K562 (cell line): ENCODE data around the gene AFG1L. TPM values are rescaled to one million over a fixed set of nuclear protein-coding genes. Genes with fewer than 3 reads are reported as not detected.

Source experiments
- ESRRB ChIP-seq: fragments of 250-450 bp; sonication (Bioruptor Pico); IDR thresholded peaks from 2 replicates; pipeline ENCODE4 v1.5.0; 2020; ENCODE audit warnings: mild to moderate bottlenecking, moderate library complexity, borderline replicate concordance
- HMG20A ChIP-seq: fragments of 450-650 bp; formaldehyde crosslinking; conservative IDR thresholded peaks from 2 replicates; pipeline ENCODE4 v1.4.0; 2020; ENCODE audit warnings: mild to moderate bottlenecking, mixed read lengths
- HNRNPL ChIP-seq: fragments of 200-400 bp; formaldehyde crosslinking; IDR thresholded peaks from 2 replicates; pipeline ENCODE4 v1.6.1; 2017; ENCODE audit warnings: low read depth, mild to moderate bottlenecking, low read length
- NELFE ChIP-seq: IDR thresholded peaks from 2 replicates; pipeline ENCODE4 v1.6.1; 2011; ENCODE audit warnings: mild to moderate bottlenecking; ENCODE audit not compliant: insufficient read depth, insufficient read length
- NFIC ChIP-seq: fragments of 450-650 bp; IDR thresholded peaks from 2 replicates; pipeline ENCODE4 v1.6.1; 2017; ENCODE audit warnings: mild to moderate bottlenecking, inconsistent platforms
- PCBP2 ChIP-seq: fragments of 200-400 bp; formaldehyde crosslinking; IDR thresholded peaks from 2 replicates; pipeline ENCODE4 v1.6.1; 2018; ENCODE audit warnings: low read length, low read depth, mild to moderate bottlenecking, moderate library complexity; ENCODE audit not compliant: poor library complexity, severe bottlenecking
- RBM25 ChIP-seq: fragments of 200-400 bp; formaldehyde crosslinking; IDR thresholded peaks from 2 replicates; pipeline ENCODE4 v1.6.1; 2018; ENCODE audit warnings: low read length, low read depth, moderate library complexity; ENCODE audit not compliant: severe bottlenecking
- SIRT6 ChIP-seq: IDR thresholded peaks from one replicate; pipeline ENCODE4 v1.6.1; 2012; ENCODE audit warnings: low read depth, mild to moderate bottlenecking, control low read depth, inconsistent platforms, low read length, moderate library complexity
- TAL1 ChIP-seq: fragments of 450-650 bp; IDR thresholded peaks from 2 replicates; pipeline ENCODE4 v1.6.1; 2016; ENCODE audit warnings: mild to moderate bottlenecking
- TOE1 ChIP-seq, 2 experiments: fragments of 450-650 bp in 1 of 2; sonication (generic) in 1 of 2; formaldehyde crosslinking in 1 of 2; IDR thresholded peaks; 2 replicates each; pipeline versions ENCODE4 v1.7.1 to v1.8.0; 2016 to 2022; ENCODE audit warnings: borderline replicate concordance in 2 of 2, mild to moderate bottlenecking in 2 of 2, antibody characterized with exemption in 1 of 2, inconsistent platforms in 1 of 2, low read depth in 1 of 2, missing genetic modification reagents in 1 of 2, moderate library complexity in 1 of 2
- ZBTB8A ChIP-seq: fragments of 450-650 bp; IDR thresholded peaks from 2 replicates; pipeline ENCODE4 v1.6.1; 2018; ENCODE audit warnings: mild to moderate bottlenecking, moderate library complexity; ENCODE audit not compliant: partially characterized antibody
- ZC3H11A ChIP-seq: IDR thresholded peaks from 2 replicates; pipeline ENCODE4 v1.6.1; 2012; ENCODE audit warnings: low read depth, low read length, improper control_type of control experiment
- ZNF561 ChIP-seq: fragments of 450-650 bp; formaldehyde crosslinking; conservative IDR thresholded peaks from 2 replicates; pipeline ENCODE4 v1.4.0; 2020; ENCODE audit warnings: mild to moderate bottlenecking, moderate library complexity
- ZNF668 ChIP-seq: fragments of 250-450 bp; sonication (Bioruptor Pico); IDR thresholded peaks from 2 replicates; pipeline ENCODE4 v1.8.0; 2022; ENCODE audit warnings: mild to moderate bottlenecking, inconsistent platforms
- polyA plus RNA-seq, 8 experiments: library from polyadenylated mRNA; depleted of rRNA in 4 of 8; stranded (reverse) in 5 of 8; unstranded in 3 of 8; fragments of >200 nt; fragmentation: Nextera tagmentation in 2 of 8; fragmentation: Illumina TruSeq in 1 of 8; extraction: Ambion mirVana in 2 of 8; extraction: Trizol in 1 of 8; gene quantifications; 2 replicates each; pipeline versions ENCODE4 v1.2.1 to v1.2.3, GENCODE V29; 2011 to 2014; ENCODE audit warnings: inconsistent platforms in 1 of 8, missing spikeins in 1 of 8
- total RNA-seq, 7 experiments: library from RNA; depleted of rRNA in 6 of 7; stranded (reverse); fragments of >200 nt in 6 of 7; fragmentation: Illumina TruSeq in 2 of 7; extraction: Trizol in 2 of 7; gene quantifications; 2 replicates each; pipeline versions ENCODE4 v1.2.1 to v1.2.3, GENCODE V29; 2011 to 2021; ENCODE audit warnings: low replicate concordance in 1 of 7
- TF ChIP-seq, protein P1 (sequence below): IDR thresholded peaks from 2 replicates; pipeline ENCODE4 v1.6.1; 2012; ENCODE audit warnings: low read depth, low read length, improper control_type of control experiment, borderline replicate concordance
- TF ChIP-seq, protein P2 (sequence below), 2 experiments: fragments of 150-350 bp in 1 of 2; IDR thresholded peaks; 2 replicates each; pipeline ENCODE4 v1.6.1; 2012 to 2016; ENCODE audit warnings: low read depth in 2 of 2, low read length in 2 of 2, mild to moderate bottlenecking in 1 of 2, moderate library complexity in 1 of 2
- TF ChIP-seq, protein P3 (sequence below), 3 experiments: IDR thresholded peaks in 2 of 3; conservative IDR thresholded peaks in 1 of 3; 2 replicates each; pipeline ENCODE4 v1.5.1; 2011 to 2012; ENCODE audit warnings: low read length in 3 of 3, mild to moderate bottlenecking in 3 of 3, control low read depth in 2 of 3, improper control_type of control experiment in 1 of 3, inconsistent platforms in 1 of 3, low read depth in 1 of 3, mixed read lengths in 1 of 3, moderate library complexity in 1 of 3; ENCODE audit not compliant: insufficient read depth in 2 of 3
- TF ChIP-seq, protein P4 (sequence below): fragments of 450-650 bp; IDR thresholded peaks from 2 replicates; pipeline ENCODE4 v1.6.1; 2016

The AFG1L gene
- total and polyA plus RNA-seq, 9 of the 15 experiments (the other 6 are each of a cell fraction or from before 2014, with no cell fraction given): 2.2 to 15.5 (median 5.8) TPM

DNA sequence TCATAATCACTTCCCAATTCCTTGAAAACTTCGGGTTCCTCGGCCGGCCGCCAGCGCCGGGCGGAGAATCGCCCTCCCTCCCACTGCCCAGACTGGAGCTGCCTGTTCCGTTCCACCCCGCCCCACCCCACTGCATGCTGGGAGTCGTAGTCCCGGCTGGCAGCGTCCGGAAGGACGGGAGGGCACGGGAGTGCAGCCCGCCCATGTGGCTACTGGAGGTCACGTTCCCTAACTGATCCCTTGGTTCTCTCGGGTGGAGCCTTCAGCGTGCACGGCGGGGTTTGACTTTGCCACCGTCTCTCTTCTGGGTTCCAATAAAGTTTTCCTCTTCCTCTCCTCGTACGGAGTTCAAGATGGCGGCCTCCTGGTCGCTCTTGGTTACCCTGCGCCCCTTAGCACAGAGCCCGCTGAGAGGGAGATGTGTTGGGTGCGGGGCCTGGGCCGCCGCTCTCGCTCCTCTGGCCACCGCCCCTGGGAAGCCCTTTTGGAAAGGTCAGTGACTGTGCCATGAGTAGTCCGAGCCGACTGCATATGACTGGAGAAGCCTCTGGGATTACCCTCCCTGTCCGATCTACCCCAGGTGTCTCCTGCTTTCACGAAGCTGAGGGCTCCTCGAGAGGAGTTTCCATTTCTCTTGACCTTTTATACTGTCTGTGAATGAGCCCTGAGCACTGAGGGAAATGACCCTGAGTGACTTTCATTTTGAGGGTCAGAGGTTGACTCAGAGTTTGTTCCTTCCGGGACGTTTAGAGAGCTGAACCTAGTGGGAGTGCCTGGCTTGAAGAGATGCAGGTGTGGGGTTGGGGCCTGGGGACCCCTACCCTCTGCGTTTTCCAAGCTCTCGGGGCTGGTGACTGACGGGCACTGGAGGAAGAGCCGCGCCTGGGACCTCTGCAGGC, at the start of gene AFG1L (continued):
- TF ChIP-seq, protein P1, sequence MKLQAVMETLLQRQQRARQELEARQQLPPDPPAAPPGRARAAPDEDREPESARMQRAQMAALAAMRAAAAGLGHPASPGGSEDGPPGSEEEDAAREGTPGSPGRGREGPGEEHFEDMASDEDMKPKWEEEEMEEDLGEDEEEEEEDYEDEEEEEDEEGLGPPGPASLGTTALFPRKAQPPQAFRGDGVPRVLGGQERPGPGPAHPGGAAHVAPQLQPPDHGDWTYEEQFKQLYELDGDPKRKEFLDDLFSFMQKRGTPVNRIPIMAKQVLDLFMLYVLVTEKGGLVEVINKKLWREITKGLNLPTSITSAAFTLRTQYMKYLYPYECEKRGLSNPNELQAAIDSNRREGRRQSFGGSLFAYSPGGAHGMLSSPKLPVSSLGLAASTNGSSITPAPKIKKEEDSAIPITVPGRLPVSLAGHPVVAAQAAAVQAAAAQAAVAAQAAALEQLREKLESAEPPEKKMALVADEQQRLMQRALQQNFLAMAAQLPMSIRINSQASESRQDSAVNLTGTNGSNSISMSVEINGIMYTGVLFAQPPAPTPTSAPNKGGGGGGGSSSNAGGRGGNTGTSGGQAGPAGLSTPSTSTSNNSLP: 0 out of 2 replicates have a peak, but pooled peaks have one; percentile 1
- TF ChIP-seq ZBTB8A (no peak), ZNF668 (CRISPR knock-in tag) (no peak), NFIC (peak; percentile 63), HMG20A (CRISPR knock-in tag) (no peak), PCBP2 (no peak), ESRRB (CRISPR knock-in tag) (no peak), HNRNPL (no peak), ZNF561 (no peak), RBM25 (no peak), TAL1 (no peak), TOE1 (IDR thresholded peaks at IDR 0.05; ENCODE audit: borderline replicate concordance) (peak; percentile 35; the same call in 1 of the 2 replicates), TOE1 (CRISPR knock-in tag; IDR thresholded peaks at IDR 0.05; ENCODE audit: borderline replicate concordance, low read depth) (no peak; the same call in 1 of the 2 replicates), SIRT6 (no peak), NELFE (no peak), ZC3H11A (no peak)
- TF ChIP-seq, protein P2, sequence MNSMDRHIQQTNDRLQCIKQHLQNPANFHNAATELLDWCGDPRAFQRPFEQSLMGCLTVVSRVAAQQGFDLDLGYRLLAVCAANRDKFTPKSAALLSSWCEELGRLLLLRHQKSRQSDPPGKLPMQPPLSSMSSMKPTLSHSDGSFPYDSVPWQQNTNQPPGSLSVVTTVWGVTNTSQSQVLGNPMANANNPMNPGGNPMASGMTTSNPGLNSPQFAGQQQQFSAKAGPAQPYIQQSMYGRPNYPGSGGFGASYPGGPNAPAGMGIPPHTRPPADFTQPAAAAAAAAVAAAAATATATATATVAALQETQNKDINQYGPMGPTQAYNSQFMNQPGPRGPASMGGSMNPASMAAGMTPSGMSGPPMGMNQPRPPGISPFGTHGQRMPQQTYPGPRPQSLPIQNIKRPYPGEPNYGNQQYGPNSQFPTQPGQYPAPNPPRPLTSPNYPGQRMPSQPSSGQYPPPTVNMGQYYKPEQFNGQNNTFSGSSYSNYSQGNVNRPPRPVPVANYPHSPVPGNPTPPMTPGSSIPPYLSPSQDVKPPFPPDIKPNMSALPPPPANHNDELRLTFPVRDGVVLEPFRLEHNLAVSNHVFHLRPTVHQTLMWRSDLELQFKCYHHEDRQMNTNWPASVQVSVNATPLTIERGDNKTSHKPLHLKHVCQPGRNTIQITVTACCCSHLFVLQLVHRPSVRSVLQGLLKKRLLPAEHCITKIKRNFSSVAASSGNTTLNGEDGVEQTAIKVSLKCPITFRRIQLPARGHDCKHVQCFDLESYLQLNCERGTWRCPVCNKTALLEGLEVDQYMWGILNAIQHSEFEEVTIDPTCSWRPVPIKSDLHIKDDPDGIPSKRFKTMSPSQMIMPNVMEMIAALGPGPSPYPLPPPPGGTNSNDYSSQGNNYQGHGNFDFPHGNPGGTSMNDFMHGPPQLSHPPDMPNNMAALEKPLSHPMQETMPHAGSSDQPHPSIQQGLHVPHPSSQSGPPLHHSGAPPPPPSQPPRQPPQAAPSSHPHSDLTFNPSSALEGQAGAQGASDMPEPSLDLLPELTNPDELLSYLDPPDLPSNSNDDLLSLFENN (IDR thresholded peaks at IDR 0.05; ENCODE audit: low read depth in 2 of 2, low read length in 2 of 2): no peak
- TF ChIP-seq, protein P3, sequence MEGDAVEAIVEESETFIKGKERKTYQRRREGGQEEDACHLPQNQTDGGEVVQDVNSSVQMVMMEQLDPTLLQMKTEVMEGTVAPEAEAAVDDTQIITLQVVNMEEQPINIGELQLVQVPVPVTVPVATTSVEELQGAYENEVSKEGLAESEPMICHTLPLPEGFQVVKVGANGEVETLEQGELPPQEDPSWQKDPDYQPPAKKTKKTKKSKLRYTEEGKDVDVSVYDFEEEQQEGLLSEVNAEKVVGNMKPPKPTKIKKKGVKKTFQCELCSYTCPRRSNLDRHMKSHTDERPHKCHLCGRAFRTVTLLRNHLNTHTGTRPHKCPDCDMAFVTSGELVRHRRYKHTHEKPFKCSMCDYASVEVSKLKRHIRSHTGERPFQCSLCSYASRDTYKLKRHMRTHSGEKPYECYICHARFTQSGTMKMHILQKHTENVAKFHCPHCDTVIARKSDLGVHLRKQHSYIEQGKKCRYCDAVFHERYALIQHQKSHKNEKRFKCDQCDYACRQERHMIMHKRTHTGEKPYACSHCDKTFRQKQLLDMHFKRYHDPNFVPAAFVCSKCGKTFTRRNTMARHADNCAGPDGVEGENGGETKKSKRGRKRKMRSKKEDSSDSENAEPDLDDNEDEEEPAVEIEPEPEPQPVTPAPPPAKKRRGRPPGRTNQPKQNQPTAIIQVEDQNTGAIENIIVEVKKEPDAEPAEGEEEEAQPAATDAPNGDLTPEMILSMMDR (IDR thresholded peaks at IDR 0.05 in 2 of 3, conservative IDR thresholded peaks at IDR 0.05 in 1 of 3; ENCODE audit: insufficient read depth in 2 of 3, low read depth in 1 of 3, low read length in 3 of 3): 0 out of 6 replicates have a peak, but pooled peaks of 1 of the 3 experiments have one; percentile 1
- TF ChIP-seq, protein P4, sequence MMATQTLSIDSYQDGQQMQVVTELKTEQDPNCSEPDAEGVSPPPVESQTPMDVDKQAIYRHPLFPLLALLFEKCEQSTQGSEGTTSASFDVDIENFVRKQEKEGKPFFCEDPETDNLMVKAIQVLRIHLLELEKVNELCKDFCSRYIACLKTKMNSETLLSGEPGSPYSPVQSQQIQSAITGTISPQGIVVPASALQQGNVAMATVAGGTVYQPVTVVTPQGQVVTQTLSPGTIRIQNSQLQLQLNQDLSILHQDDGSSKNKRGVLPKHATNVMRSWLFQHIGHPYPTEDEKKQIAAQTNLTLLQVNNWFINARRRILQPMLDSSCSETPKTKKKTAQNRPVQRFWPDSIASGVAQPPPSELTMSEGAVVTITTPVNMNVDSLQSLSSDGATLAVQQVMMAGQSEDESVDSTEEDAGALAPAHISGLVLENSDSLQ: peak; percentile 44
